ENCODE data around the gene MAL. TPM values are rescaled to one million over a fixed set of nuclear protein-coding genes. Genes with fewer than 3 reads are reported as not detected.

MAL gene
- total RNA-seq, 1 donor from 2014 or later: not detected

GRCh38 chr2:95056461-95057459, 31.3 kb downstream of the MAL start:
- H3K27ac Mint-ChIP-seq: peak overlapping the region; percentile 67
- H2AFZ ChIP-seq (replicated peaks): no peak overlapping the region
- TF ChIP-seq EZH2phosphoT487 (IDR thresholded peaks at IDR 0.05) (no peak), EZH2 (IDR thresholded peaks at IDR 0.05) (no peak)

GRCh38 chr2:95057535-95058370, 32.2 kb downstream of the MAL start:
- Histone ChIP-seq H3K27ac (no peak overlapping the region), H2AFZ (replicated peaks) (no peak overlapping the region), H3K4me2 (no peak overlapping the region), H3K9ac (no peak overlapping the region), H3K79me2 (ENCODE audit: low read depth) (no peaks in the 10 kb centered on the region), H4K20me1 (ENCODE audit: low read depth) (no peaks in the 10 kb centered on the region), H3F3A (ENCODE audit: low read depth) (no peaks in the 10 kb centered on the region), H3K4me1 (no peaks in the 10 kb centered on the region), H3K27me3 (no peaks in the 10 kb centered on the region), H3K9me3 (ENCODE audit: low read depth) (peaks cover 1% of the 10 kb centered on the region), H3K36me3 (no peaks in the 10 kb centered on the region), H3K4me3 (no peak overlapping the region)
- no peaks in the 10 kb centered on the region for H3K36me3 Mint-ChIP-seq
- no peak overlapping the region for H3K4me3 Mint-ChIP-seq
- no peak for TF ChIP-seq CTCF (IDR thresholded peaks at IDR 0.05)
- TF ChIP-seq EZH2phosphoT487 (IDR thresholded peaks at IDR 0.05): no peak
- TF ChIP-seq EZH2 (IDR thresholded peaks at IDR 0.05): no peak
- DNase-seq (ENCODE audit: low spot score): no peak
- peaks cover 16% of the 10 kb centered on the region for H3K27me3 Mint-ChIP-seq (ENCODE audit: insufficient read depth, low read depth)
- H3K9me3 Mint-ChIP-seq: no peaks in the 10 kb centered on the region
- H3K27ac Mint-ChIP-seq: no peak overlapping the region
- H3K4me1 Mint-ChIP-seq: peaks cover 28% of the 10 kb centered on the region

More at GRCh38 chr2:95056461-95057459, 31.3 kb downstream of the MAL start:
- H4K20me1 ChIP-seq (ENCODE audit: low read depth): no peaks in the 10 kb centered on the region
- H3K4me1 Mint-ChIP-seq: peaks cover 22% of the 10 kb centered on the region
- H3K27me3 Mint-ChIP-seq (ENCODE audit: insufficient read depth, low read depth): peaks cover 11% of the 10 kb centered on the region
- no peaks in the 10 kb centered on the region for H3K27me3 ChIP-seq
- no peak overlapping the region for H3K27ac ChIP-seq
- no peak for DNase-seq (ENCODE audit: low spot score)
- H3K4me2 ChIP-seq: no peak overlapping the region
- no peaks in the 10 kb centered on the region for H3K4me1 ChIP-seq
- no peaks in the 10 kb centered on the region for H3F3A ChIP-seq (ENCODE audit: low read depth)
- H3K36me3 ChIP-seq: no peaks in the 10 kb centered on the region
- H3K9me3 ChIP-seq (ENCODE audit: low read depth): no peaks in the 10 kb centered on the region
- no peaks in the 10 kb centered on the region for H3K9me3 Mint-ChIP-seq
- H3K79me2 ChIP-seq (ENCODE audit: low read depth): no peaks in the 10 kb centered on the region
- no peak overlapping the region for H3K9ac ChIP-seq
- no peak overlapping the region for H3K4me3 ChIP-seq
- no peaks in the 10 kb centered on the region for H3K36me3 Mint-ChIP-seq
- no peak overlapping the region for H3K4me3 Mint-ChIP-seq

GRCh38 chr2:95058466-95058988, 33.0 kb downstream of the MAL start:
- Histone ChIP-seq H3K27ac (no peak overlapping the region), H3K36me3 (no peaks in the 10 kb centered on the region), H3K9ac (no peak overlapping the region), H3K9me3 (ENCODE audit: low read depth) (peaks cover 6% of the 10 kb centered on the region), H3K27me3 (no peaks in the 10 kb centered on the region), H3K4me3 (no peak overlapping the region), H4K20me1 (ENCODE audit: low read depth) (no peaks in the 10 kb centered on the region), H3F3A (ENCODE audit: low read depth) (no peaks in the 10 kb centered on the region), H3K4me1 (no peaks in the 10 kb centered on the region), H3K4me2 (no peak overlapping the region), H3K79me2 (ENCODE audit: low read depth) (no peaks in the 10 kb centered on the region), H2AFZ (replicated peaks) (no peak overlapping the region)
- H3K27ac Mint-ChIP-seq: no peak overlapping the region
- peaks cover 16% of the 10 kb centered on the region for H3K27me3 Mint-ChIP-seq (ENCODE audit: insufficient read depth, low read depth)
- peak overlapping the region; percentile 38 for H3K4me3 Mint-ChIP-seq
- no peak for TF ChIP-seq EZH2phosphoT487 (IDR thresholded peaks at IDR 0.05)
- TF ChIP-seq CTCF (IDR thresholded peaks at IDR 0.05): no peak
- no peak for TF ChIP-seq EZH2 (IDR thresholded peaks at IDR 0.05)
- no peaks in the 10 kb centered on the region for H3K36me3 Mint-ChIP-seq
- no peaks in the 10 kb centered on the region for H3K9me3 Mint-ChIP-seq
- DNase-seq (ENCODE audit: low spot score): no peak
- peaks cover 36% of the 10 kb centered on the region for H3K4me1 Mint-ChIP-seq
